A204.1 (cell line): ENCODE measurements around the gene IL1RN.

Experiments
- FAIRE-seq: peaks from 2 replicates; lab custom pipeline; 2012; peaks lifted over from hg19 to GRCh38; lab: Jason Lieb, UNC

IL1RN gene

GRCh38 chr2:113104054-113104611 lies 23.3 kb upstream of the IL1RN start:
- FAIRE-seq, result no peak

GRCh38 chr2:113105047-113105785 lies 22.2 kb upstream of the IL1RN start:
- no peak for FAIRE-seq

GRCh38 chr2:113111121-113111520 lies 16.3 kb upstream of the IL1RN start:
- no peak for FAIRE-seq

- no peak for FAIRE-seq
Measured at GRCh38 chr2:113111823-113112287, 15.5 kb upstream of the IL1RN start.

- no peak for FAIRE-seq
Measured at GRCh38 chr2:113112441-113112840, 15.0 kb upstream of the IL1RN start.

- no peak for FAIRE-seq
Measured at GRCh38 chr2:113112871-113113270, 14.5 kb upstream of the IL1RN start.

- no peak for FAIRE-seq
Measured at GRCh38 chr2:113113807-113114206, 13.6 kb upstream of the IL1RN start.

- no peak for FAIRE-seq
Measured at GRCh38 chr2:113114224-113114945, 13.0 kb upstream of the IL1RN start.

- FAIRE-seq, result no peak
Measured at GRCh38 chr2:113114996-113115395, 12.4 kb upstream of the IL1RN start.

GRCh38 chr2:113116100-113116958 lies 11.1 kb upstream of the IL1RN start:
- FAIRE-seq, result no peak

GRCh38 chr2:113117541-113118262 lies 9.7 kb upstream of the IL1RN start:
- FAIRE-seq, result no peak

GRCh38 chr2:113118263-113118657 lies 9.1 kb upstream of the IL1RN start:
- FAIRE-seq, result no peak

- FAIRE-seq, result no peak
Measured at GRCh38 chr2:113119111-113119510, 8.3 kb upstream of the IL1RN start.

GRCh38 chr2:113120861-113121260 lies 6.5 kb upstream of the IL1RN start:
- no peak for FAIRE-seq

GRCh38 chr2:113122364-113122763 lies 5.0 kb upstream of the IL1RN start:
- no peak for FAIRE-seq

GRCh38 chr2:113123726-113124125 lies 3.7 kb upstream of the IL1RN start:
- no peak for FAIRE-seq

GRCh38 chr2:113124181-113124961 lies 3.0 kb upstream of the IL1RN start:
- no peak for FAIRE-seq

GRCh38 chr2:113124984-113125855 lies 2.2 kb upstream of the IL1RN start:
- no peak for FAIRE-seq

- no peak for FAIRE-seq
Measured at GRCh38 chr2:113127646-113128570, 510 bp downstream of the IL1RN start.
